Peyer's patch (tissue), 4 donors: ENCODE data around the gene ELOVL2. TPM values are rescaled to one million over a fixed set of nuclear protein-coding genes. Genes with fewer than 3 reads are reported as not detected.

ENCODE experiments used
- DNase-seq, 3 donors: peaks; one replicate each; pipeline ENCODE4 v3.0.0-alpha.2; 2017 to 2019
- H3K27ac ChIP-seq, 4 donors: fragments of 200-600 bp; sonication (generic); one replicate each; pipeline ENCODE4 v1.5.1; 2016 to 2019
- H3K27me3 ChIP-seq, 2 donors: fragments of 200-600 bp; sonication (generic); one replicate each; pipeline ENCODE4 v1.5.1; 2019
- H3K36me3 ChIP-seq, 3 donors: fragments of 200-600 bp; sonication (generic); one replicate each; pipeline ENCODE4 v1.5.1; 2016 to 2019
- H3K4me1 ChIP-seq, 4 donors: fragments of 200-600 bp; sonication (generic); one replicate each; pipeline ENCODE4 v1.5.1; 2016 to 2019
- H3K4me3 ChIP-seq, 4 donors: fragments of 200-600 bp; sonication (generic); 1 replicate in 3 of 4; 2 replicates in 1 of 4; pipeline ENCODE4 v1.5.1; 2016 to 2019; ENCODE audit warnings: mild to moderate bottlenecking in 1 of 4
- H3K9me3 ChIP-seq, 4 donors: fragments of 200-600 bp; sonication (generic); one replicate each; pipeline ENCODE4 v1.5.1; 2016 to 2019; ENCODE audit warnings: mild to moderate bottlenecking in 1 of 4
- POLR2A ChIP-seq, 2 donors: fragments of 450-650 bp; IDR thresholded peaks; one replicate each; pipeline ENCODE4 v1.5.1; 2017; ENCODE audit warnings: antibody characterized with exemption in 2 of 2, mild to moderate bottlenecking in 2 of 2, moderate library complexity in 2 of 2
- total RNA-seq, 4 donors: library from RNA; depleted of rRNA; stranded (reverse); fragments of >200 nt; gene quantifications; one replicate each; pipeline ENCODE4 v1.1.0, GENCODE V29; 2016
- TF ChIP-seq, protein P1 (sequence below), 6 experiments: fragments of 450-650 bp in 4 of 6; fragments of 200-600 bp in 2 of 6; sonication (generic) in 1 of 6; IDR thresholded peaks; one replicate each; pipeline ENCODE4 v1.5.1; 2017 to 2019; ENCODE audit warnings: antibody characterized with exemption in 6 of 6, mild to moderate bottlenecking in 3 of 6, moderate library complexity in 1 of 6

The ELOVL2 gene
- total RNA-seq, 4 donors from 2014 or later = 0.18 to 0.27 TPM; not detected in 2

DNA sequence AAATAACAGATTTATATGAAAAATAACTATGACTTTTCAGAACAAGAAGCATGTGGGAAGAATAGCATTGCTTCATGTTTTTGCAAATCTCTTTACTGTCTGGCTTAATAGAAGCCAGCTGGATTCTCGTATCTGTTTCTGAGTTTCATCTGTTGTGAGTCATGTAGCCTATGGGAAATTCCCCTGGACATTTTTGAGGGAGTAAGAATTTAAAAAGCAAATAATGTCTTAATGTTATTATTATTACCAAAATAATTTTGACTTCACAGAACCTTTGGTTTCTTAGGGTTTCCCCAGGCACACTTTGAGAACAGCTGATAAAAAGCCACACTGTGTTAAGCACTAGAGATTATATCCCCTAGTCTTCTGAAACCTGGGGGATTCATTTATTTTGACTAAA is 81.4 kb downstream of the ELOVL2 start:
- no peaks in the 10 kb centered on the region for H3K4me1 ChIP-seq
- DNase-seq = no peak
- TF ChIP-seq, protein P1, sequence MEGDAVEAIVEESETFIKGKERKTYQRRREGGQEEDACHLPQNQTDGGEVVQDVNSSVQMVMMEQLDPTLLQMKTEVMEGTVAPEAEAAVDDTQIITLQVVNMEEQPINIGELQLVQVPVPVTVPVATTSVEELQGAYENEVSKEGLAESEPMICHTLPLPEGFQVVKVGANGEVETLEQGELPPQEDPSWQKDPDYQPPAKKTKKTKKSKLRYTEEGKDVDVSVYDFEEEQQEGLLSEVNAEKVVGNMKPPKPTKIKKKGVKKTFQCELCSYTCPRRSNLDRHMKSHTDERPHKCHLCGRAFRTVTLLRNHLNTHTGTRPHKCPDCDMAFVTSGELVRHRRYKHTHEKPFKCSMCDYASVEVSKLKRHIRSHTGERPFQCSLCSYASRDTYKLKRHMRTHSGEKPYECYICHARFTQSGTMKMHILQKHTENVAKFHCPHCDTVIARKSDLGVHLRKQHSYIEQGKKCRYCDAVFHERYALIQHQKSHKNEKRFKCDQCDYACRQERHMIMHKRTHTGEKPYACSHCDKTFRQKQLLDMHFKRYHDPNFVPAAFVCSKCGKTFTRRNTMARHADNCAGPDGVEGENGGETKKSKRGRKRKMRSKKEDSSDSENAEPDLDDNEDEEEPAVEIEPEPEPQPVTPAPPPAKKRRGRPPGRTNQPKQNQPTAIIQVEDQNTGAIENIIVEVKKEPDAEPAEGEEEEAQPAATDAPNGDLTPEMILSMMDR (IDR thresholded peaks at IDR 0.05) = no peak
- no peak for TF ChIP-seq POLR2A (IDR thresholded peaks at IDR 0.05)

DNA sequence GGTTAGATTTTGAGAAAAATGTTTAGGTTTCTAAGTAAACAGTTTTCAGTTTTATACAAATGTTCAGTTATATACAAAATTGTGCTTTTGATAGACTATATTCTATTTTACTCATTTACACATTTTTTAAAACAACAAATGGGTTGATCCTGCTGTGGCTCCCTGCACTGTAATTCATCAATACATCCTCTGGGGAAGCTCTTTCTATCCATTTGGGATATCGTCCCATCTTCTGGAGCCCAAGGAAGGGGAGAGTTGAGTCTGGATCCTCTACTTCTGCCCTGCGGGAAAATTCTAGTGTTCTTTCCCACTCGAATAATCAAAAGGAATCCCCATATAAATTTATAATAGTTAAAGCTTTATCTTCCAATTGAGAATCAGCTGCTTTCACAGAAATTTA is 82.3 kb downstream of the ELOVL2 start:
- H3K27me3 ChIP-seq = no peaks in the 10 kb centered on the region
- H3K9me3 ChIP-seq = no peaks in the 10 kb centered on the region
- H3K36me3 ChIP-seq = no peaks in the 10 kb centered on the region
- H3K4me1 ChIP-seq = no peaks in the 10 kb centered on the region
- TF ChIP-seq POLR2A (IDR thresholded peaks at IDR 0.05) = no peak
- TF ChIP-seq, protein P1 (IDR thresholded peaks at IDR 0.05) = no peak
- DNase-seq = no peak
- H3K4me3 ChIP-seq = no peak overlapping the region
- H3K27ac ChIP-seq = no peak overlapping the region

More for the DNA sequence above, 81.4 kb downstream of the ELOVL2 start:
- no peaks in the 10 kb centered on the region for H3K27me3 ChIP-seq
- no peak overlapping the region for H3K4me3 ChIP-seq
- no peaks in the 10 kb centered on the region for H3K36me3 ChIP-seq
- peaks cover 0 to 3% (median 0%) of the 10 kb centered on the region in 4 donors for H3K9me3 ChIP-seq
- H3K27ac ChIP-seq = no peak overlapping the region

DNA sequence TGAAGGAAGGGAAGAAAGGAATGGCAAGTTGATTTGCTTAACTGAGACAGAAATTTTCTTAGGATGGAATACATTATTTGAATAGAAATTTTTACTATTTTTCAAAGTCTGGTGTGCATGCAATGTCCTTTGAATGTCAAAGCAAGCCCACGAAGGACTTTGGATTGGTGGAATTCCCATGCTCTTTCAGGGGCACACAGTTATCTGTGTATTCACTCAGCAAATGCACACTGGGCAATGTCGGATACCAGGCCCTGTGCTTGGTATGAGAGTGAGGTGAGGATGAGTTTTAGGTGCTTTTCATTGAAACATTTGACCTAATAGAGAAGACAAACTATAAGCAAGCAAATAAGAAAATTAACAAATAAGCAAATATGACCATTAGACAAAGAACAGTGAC is 83.9 kb downstream of the ELOVL2 start:
- Histone ChIP-seq H3K36me3 (no peaks in the 10 kb centered on the region), H3K9me3 (no peaks in the 10 kb centered on the region), H3K27me3 (no peaks in the 10 kb centered on the region), H3K4me3 (no peak overlapping the region), H3K4me1 (no peaks in the 10 kb centered on the region), H3K27ac (no peak overlapping the region)
- TF ChIP-seq, protein P1 (IDR thresholded peaks at IDR 0.05) = no peak
- TF ChIP-seq POLR2A (IDR thresholded peaks at IDR 0.05) = no peak
- no peak for DNase-seq

DNA sequence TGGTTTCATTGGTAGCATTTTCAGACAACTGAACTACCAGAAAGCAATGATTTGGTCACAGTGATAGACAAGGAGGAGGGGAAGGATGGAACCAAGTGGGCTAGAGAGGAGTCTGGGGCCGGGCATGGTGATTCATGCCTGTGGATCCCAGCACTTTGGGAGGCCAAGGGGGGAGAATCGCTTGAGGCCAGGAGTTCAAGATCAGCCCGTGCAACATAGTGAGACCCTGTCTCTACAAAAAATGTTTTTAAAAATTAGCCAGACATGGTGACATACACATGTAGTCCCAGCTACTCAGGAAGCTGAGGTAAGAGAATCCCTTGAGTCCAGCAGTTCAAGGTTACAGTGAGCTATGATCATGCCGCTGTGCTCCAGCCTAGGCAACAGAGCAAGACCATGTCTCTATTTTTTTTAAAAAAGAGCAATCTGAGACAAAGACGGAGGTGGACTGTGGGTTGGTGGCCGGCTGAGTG is 86.7 kb downstream of the ELOVL2 start:
- Histone ChIP-seq H3K4me1 (no peaks in the 10 kb centered on the region), H3K9me3 (no peaks in the 10 kb centered on the region), H3K27ac (no peak overlapping the region), H3K36me3 (no peaks in the 10 kb centered on the region), H3K4me3 (no peak overlapping the region), H3K27me3 (no peaks in the 10 kb centered on the region)
- TF ChIP-seq, protein P1 (IDR thresholded peaks at IDR 0.05) = no peak
- no peak for TF ChIP-seq POLR2A (IDR thresholded peaks at IDR 0.05)
- DNase-seq = no peak

DNA sequence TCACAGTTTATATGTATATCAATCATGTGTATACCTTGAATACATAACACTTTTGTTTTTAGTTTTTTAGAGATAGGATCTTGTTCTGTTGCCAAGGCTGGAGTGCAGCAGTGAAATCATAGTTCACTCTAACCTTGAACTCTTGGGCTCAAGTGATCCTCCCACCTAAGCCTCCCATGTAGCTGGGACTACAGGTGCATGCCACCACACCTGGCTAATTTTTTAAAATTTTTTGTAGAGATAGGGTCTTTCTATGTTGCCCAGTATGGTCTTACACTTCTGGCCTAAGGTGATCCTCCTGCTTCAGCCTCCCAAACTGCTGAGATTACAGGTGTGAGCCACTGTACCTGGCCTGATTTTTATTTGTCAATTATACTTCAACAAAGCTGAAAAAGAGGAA is 87.3 kb downstream of the ELOVL2 start:
- Histone ChIP-seq H3K27me3 (no peaks in the 10 kb centered on the region), H3K4me3 (no peak overlapping the region), H3K4me1 (no peaks in the 10 kb centered on the region), H3K27ac (no peak overlapping the region), H3K36me3 (no peaks in the 10 kb centered on the region), H3K9me3 (no peaks in the 10 kb centered on the region)
- TF ChIP-seq, protein P1 (IDR thresholded peaks at IDR 0.05) = no peak
- no peak for TF ChIP-seq POLR2A (IDR thresholded peaks at IDR 0.05)
- no peak for DNase-seq

DNA sequence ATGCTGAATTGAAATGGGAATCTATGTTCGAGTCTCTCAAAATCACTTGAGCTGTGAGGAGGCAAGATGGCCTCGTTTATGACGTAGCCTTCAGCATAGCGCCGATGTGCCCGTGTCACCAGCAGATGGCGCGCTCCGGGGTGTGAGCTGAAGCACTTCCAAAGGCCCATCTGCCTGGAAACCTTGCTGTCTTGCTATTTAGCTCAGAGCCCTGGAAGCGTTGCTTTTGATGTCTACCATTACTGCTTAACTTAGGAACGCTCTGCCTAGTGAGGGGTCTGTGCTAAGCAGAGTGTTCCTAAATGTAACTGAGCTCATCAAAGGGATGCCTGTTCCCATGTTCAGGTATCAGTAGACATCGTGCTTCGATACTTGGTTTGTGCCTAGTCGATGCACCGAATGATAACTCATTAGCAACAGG is 89.5 kb downstream of the ELOVL2 start:
- Histone ChIP-seq H3K36me3 (no peaks in the 10 kb centered on the region), H3K9me3 (no peaks in the 10 kb centered on the region), H3K27ac (no peak overlapping the region), H3K4me3 (no peak overlapping the region), H3K27me3 (no peaks in the 10 kb centered on the region), H3K4me1 (no peaks in the 10 kb centered on the region)
- no peak for TF ChIP-seq POLR2A (IDR thresholded peaks at IDR 0.05)
- TF ChIP-seq, protein P1 (IDR thresholded peaks at IDR 0.05) = peak in 4 of 6 experiments; percentile 59 to 77 (median 67)
- peak; percentile 40 to 86 (median 79) for DNase-seq
